GM23248 (cell line): Measurements from ENCODE around the gene ZNF319. TPM values are rescaled to one million over a fixed set of nuclear protein-coding genes. Genes with fewer than 3 reads are reported as not detected.

Experiments
- DNase-seq: peaks from one replicate; pipeline ENCODE4 v3.0.0-alpha.2; 2015
- H2AFZ ChIP-seq: fragments of 200-600 bp; sonication (generic); 2 replicates; pipeline ENCODE4 v1.6.1; 2016; ENCODE audit warnings: antibody characterized with exemption
- H3F3A ChIP-seq: fragments of 200-600 bp; sonication (generic); 2 replicates; pipeline ENCODE4 v1.6.1; 2016; ENCODE audit warnings: mild to moderate bottlenecking, antibody characterized with exemption, mixed run types; ENCODE audit not compliant: insufficient read depth
- H3K27ac ChIP-seq: fragments of 200-600 bp; sonication (generic); 2 replicates; pipeline ENCODE4 v1.5.1; 2016; ENCODE audit warnings: mild to moderate bottlenecking
- H3K27me3 ChIP-seq: fragments of 200-600 bp; sonication (generic); replicated peaks from 2 replicates; pipeline ENCODE4 v1.6.1; 2016; ENCODE audit warnings: mild to moderate bottlenecking; ENCODE audit not compliant: insufficient read depth
- H3K36me3 ChIP-seq: fragments of 200-600 bp; sonication (generic); 2 replicates; pipeline ENCODE4 v1.6.1; 2016; ENCODE audit warnings: low read depth, mild to moderate bottlenecking
- H3K4me1 ChIP-seq: fragments of 200-600 bp; sonication (generic); 2 replicates; pipeline ENCODE4 v1.6.1; 2016; ENCODE audit warnings: mild to moderate bottlenecking; ENCODE audit not compliant: insufficient read depth
- H3K4me2 ChIP-seq: fragments of 200-600 bp; sonication (generic); one replicate; pipeline ENCODE4 v1.6.1; 2016; ENCODE audit warnings: mild to moderate bottlenecking; ENCODE audit not compliant: unreplicated experiment
- H3K4me3 ChIP-seq: fragments of 200-600 bp; sonication (generic); 2 replicates; pipeline ENCODE4 v1.5.1; 2016; ENCODE audit warnings: mild to moderate bottlenecking
- H3K79me2 ChIP-seq: fragments of 200-600 bp; sonication (generic); 2 replicates; pipeline ENCODE4 v1.6.1; 2016; ENCODE audit warnings: mild to moderate bottlenecking; ENCODE audit not compliant: insufficient read depth
- H3K9ac ChIP-seq: fragments of 200-600 bp; sonication (generic); 2 replicates; pipeline ENCODE4 v1.6.1; 2016; ENCODE audit warnings: mild to moderate bottlenecking
- H3K9me2 ChIP-seq: fragments of 200-600 bp; sonication (generic); 2 replicates; pipeline ENCODE4 v1.6.1; 2016; ENCODE audit warnings: mixed run types, mild to moderate bottlenecking, moderate library complexity; ENCODE audit not compliant: insufficient read depth
- H3K9me3 ChIP-seq: fragments of 200-600 bp; sonication (generic); one replicate; pipeline ENCODE4 v1.6.1; 2017; ENCODE audit warnings: low read depth
- H4K20me1 ChIP-seq: fragments of 200-600 bp; sonication (generic); 2 replicates; pipeline ENCODE4 v1.6.0; 2016; ENCODE audit not compliant: insufficient read depth
- EZH2 ChIP-seq: fragments of 200-600 bp; sonication (generic); IDR thresholded peaks from 2 replicates; pipeline ENCODE4 v1.6.1; 2018; ENCODE audit warnings: antibody characterized with exemption, mild to moderate bottlenecking; ENCODE audit not compliant: insufficient read depth, poor library complexity, severe bottlenecking
- EZH2phosphoT487 ChIP-seq: fragments of 200-600 bp; sonication (generic); IDR thresholded peaks from 2 replicates; pipeline ENCODE4 v1.6.1; 2018; ENCODE audit warnings: antibody characterized with exemption, moderate library complexity, mild to moderate bottlenecking, low read depth; ENCODE audit not compliant: insufficient read depth
- WGBS, 2 experiments: methylation state at CpG; one replicate each; pipeline ENCODE4 v1.1.6; 2015 to 2017; ENCODE audit warnings: low lambda C conversion rate in 2 of 2, low coverage in 1 of 2; ENCODE audit errors: missing lambda C conversion rate in 2 of 2; 5-methylcytosine and 5-hydroxymethylcytosine counted together
- in situ Hi-C: fragments of 300-500 bp; cut with MboI; formaldehyde crosslinking; loops from 2 replicates; pipeline ENCODE4 v1.15.0; 2020
- polyA plus RNA-seq: library from polyadenylated mRNA; unstranded; fragments of >200 nt; fragmentation: Nextera tagmentation; extraction: Ambion mirVana; gene quantifications from 2 replicates; pipeline ENCODE4 v1.2.1, GENCODE V29; 2016
- total RNA-seq: library from RNA; depleted of rRNA; stranded (reverse); fragments of >200 nt; shearing (Covaris generic); gene quantifications from 2 replicates; pipeline ENCODE4 v1.2.3, GENCODE V29; 2014

Gene ZNF319
- total and polyA plus RNA-seq, 2 experiments from 2014 or later, result 4.6 to 8.2 TPM

DNA sequence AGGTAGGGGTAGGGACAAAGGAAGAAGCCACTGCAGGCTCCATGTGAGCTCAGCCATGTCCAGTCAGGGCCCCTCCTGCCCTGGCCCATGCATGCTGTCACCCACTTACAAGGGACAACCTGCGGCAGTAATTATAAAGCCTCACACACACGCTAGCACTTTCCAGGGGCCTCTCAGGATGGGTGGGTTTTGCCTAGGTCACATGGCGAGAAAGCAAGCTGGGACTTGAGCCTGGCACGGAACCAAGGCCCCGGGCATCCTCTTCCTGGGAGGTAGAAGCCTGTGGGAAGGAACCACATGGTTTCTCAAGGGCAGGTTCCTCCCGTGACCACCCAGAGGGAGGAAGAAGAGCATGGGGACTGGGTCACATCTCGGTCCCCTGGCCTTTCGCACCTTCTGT, 7.0 kb downstream of the ZNF319 start:
- 87 to 90% methylated on average over 8 of the region's 8 CpGs for WGBS, 2 experiments
- in situ Hi-C loops, result no loop called here
- TF ChIP-seq EZH2phosphoT487, result no peak
- TF ChIP-seq EZH2, result no peak

GRCh38 chr16:57992084-57992483, 8.4 kb downstream of the ZNF319 start:
- no peak overlapping the region for H3K4me3 ChIP-seq
- DNase-seq, result no peak
- H3K36me3 ChIP-seq, result no peaks in the 10 kb centered on the region; the same call in 1 of the 2 replicates
- H3K9me2 ChIP-seq, result no peaks in the 10 kb centered on the region
- H3K9ac ChIP-seq, result no peak overlapping the region
- no peaks in the 10 kb centered on the region for H3K9me3 ChIP-seq
- in situ Hi-C loops, result no loop called here
- no peak overlapping the region for H2AFZ ChIP-seq
- no peaks in the 10 kb centered on the region for H3K27me3 ChIP-seq
- no peak for TF ChIP-seq EZH2phosphoT487
- TF ChIP-seq EZH2, result no peak
- no peaks in the 10 kb centered on the region for H3F3A ChIP-seq
- no peaks in the 10 kb centered on the region for H3K4me1 ChIP-seq
- H3K79me2 ChIP-seq, result no peaks in the 10 kb centered on the region
- WGBS, 2 experiments, result 85 to 88% methylated on average over 6 of the region's 6 CpGs
- H3K27ac ChIP-seq, result no peak overlapping the region
- no peak overlapping the region for H3K4me2 ChIP-seq
- no peaks in the 10 kb centered on the region for H4K20me1 ChIP-seq

More for the DNA sequence above, 7.0 kb downstream of the ZNF319 start:
- Histone ChIP-seq H3K4me1 (no peaks in the 10 kb centered on the region), H3K27me3 (no peaks in the 10 kb centered on the region), H3K9ac (no peak overlapping the region), H3K27ac (no peak overlapping the region), H3F3A (no peaks in the 10 kb centered on the region), H3K79me2 (no peaks in the 10 kb centered on the region), H3K9me2 (no peaks in the 10 kb centered on the region), H3K4me2 (no peak overlapping the region), H2AFZ (no peak overlapping the region), H3K9me3 (no peaks in the 10 kb centered on the region), H4K20me1 (no peaks in the 10 kb centered on the region), H3K4me3 (no peak overlapping the region), H3K36me3 (no peaks in the 10 kb centered on the region; the same call in 1 of the 2 replicates)
- DNase-seq, result no peak

GRCh38 chr16:57991551-57992059, 8.9 kb downstream of the ZNF319 start:
- no peaks in the 10 kb centered on the region for H3K9me2 ChIP-seq
- H3K36me3 ChIP-seq, result no peaks in the 10 kb centered on the region; the same call in 1 of the 2 replicates
- TF ChIP-seq EZH2 (no peak), EZH2phosphoT487 (no peak)
- H3K4me2 ChIP-seq, result no peak overlapping the region
- no peak overlapping the region for H3K9ac ChIP-seq
- no peak overlapping the region for H2AFZ ChIP-seq
- H3F3A ChIP-seq, result no peaks in the 10 kb centered on the region
- WGBS, 2 experiments, result 81 to 82% methylated on average over 11 of the region's 11 CpGs
- no peaks in the 10 kb centered on the region for H3K9me3 ChIP-seq
- in situ Hi-C loops, result no loop called here
- no peaks in the 10 kb centered on the region for H3K4me1 ChIP-seq
- no peaks in the 10 kb centered on the region for H3K27me3 ChIP-seq
- H3K4me3 ChIP-seq, result no peak overlapping the region
- H3K27ac ChIP-seq, result no peak overlapping the region
- no peaks in the 10 kb centered on the region for H4K20me1 ChIP-seq
- H3K79me2 ChIP-seq, result no peaks in the 10 kb centered on the region
- no peak for DNase-seq

DNA sequence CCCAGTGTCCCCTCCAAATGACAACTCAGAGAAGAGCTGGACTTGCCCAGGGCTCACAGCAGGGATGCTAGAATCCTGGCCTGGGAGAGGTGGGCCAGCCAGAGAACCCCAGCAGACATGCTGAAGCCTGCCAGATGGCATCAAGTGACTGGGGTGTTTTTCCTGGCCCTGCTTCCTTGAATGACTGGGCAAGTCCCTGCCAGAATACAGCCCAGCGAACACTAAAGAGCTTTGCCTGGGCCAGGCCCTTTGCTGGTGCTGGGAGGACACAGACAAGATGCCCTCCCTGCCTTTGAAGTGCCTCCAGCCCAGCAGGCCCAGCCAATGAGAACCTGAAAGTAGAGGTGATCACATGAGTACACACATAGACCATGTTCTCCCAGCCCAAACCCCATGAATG, 11.5 kb downstream of the ZNF319 start:
- Histone ChIP-seq H3K9me2 (no peaks in the 10 kb centered on the region), H3K27me3 (peaks cover 4% of the 10 kb centered on the region; the same call in 1 of the 2 replicates), H3K4me3 (no peak overlapping the region), H3K9me3 (no peaks in the 10 kb centered on the region), H3K36me3 (no peaks in the 10 kb centered on the region), H3K79me2 (no peaks in the 10 kb centered on the region), H2AFZ (no peak overlapping the region), H3K9ac (no peak overlapping the region), H4K20me1 (no peaks in the 10 kb centered on the region), H3F3A (no peaks in the 10 kb centered on the region), H3K4me1 (no peaks in the 10 kb centered on the region), H3K4me2 (no peak overlapping the region), H3K27ac (no peak overlapping the region)
- WGBS, 2 experiments, result 64 to 89% methylated on average over 1 of the region's 1 CpG
- TF ChIP-seq EZH2phosphoT487, result no peak
- no peak for TF ChIP-seq EZH2
- in situ Hi-C loops, result no loop called here
- DNase-seq, result no peak
